ENCODE measurements around the gene SHROOM2. TPM values are rescaled to one million over a fixed set of nuclear protein-coding genes. Genes with fewer than 3 reads are reported as not detected.

Gene SHROOM2
- total and polyA plus RNA-seq, 2 of the 4 experiments (the other 2 are of a cell fraction) = 8.1 to 14.2 TPM

DNA sequence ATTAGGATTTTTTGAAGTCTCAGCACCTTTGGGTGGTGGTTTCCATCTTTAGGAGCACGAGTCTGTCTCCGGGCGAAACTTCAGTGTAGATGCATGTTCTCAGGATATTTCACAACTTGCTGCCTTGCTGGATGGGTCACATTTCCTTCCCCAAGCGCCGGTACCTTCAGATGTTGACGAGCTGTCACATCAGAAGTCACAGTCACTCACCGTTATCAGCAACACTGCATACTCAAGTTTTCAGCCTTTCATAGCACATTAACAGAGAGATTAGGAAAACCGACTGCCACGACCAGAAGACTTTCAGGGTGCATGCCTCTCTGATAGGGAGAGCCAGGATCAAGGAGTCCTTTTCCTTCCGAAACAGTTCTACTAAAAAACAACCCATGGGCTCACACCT is 77.8 kb downstream of the SHROOM2 start:
- Histone ChIP-seq H2BK5ac (ENCODE audit: low read depth, low read length, poor library complexity, severe bottlenecking) (no peak overlapping the region), H3K23ac (ENCODE audit: low read depth, low read length) (no peak overlapping the region), H2BK120ac (ENCODE audit: low read depth, low read length) (no peak overlapping the region), H3K9me1 (ENCODE audit: insufficient read depth, low read length) (peaks cover 3% of the 10 kb centered on the region), H3K4ac (ENCODE audit: low read depth, low read length) (no peak overlapping the region), H3K14ac (replicated peaks; ENCODE audit: low read depth, low read length) (no peak overlapping the region), H2AK9ac (replicated peaks; ENCODE audit: low read depth, low read length, poor library complexity) (no peak overlapping the region), H3K18ac (ENCODE audit: low read depth, low read length) (no peak overlapping the region), H4K91ac (ENCODE audit: insufficient read depth, low read depth, low read length) (no peak overlapping the region), H3K27me3 (ENCODE audit: control insufficient read depth, insufficient read depth, low read length) (no peaks in the 10 kb centered on the region), H3K9me3 (ENCODE audit: control insufficient read depth, insufficient read depth, low read length) (peaks cover 1% of the 10 kb centered on the region; the same call in 1 of the 2 replicates), H2AFZ (replicated peaks; ENCODE audit: low read length, poor library complexity) (no peak overlapping the region), H4K5ac (ENCODE audit: low read depth, low read length) (no peak overlapping the region), H3K4me3 (ENCODE audit: insufficient read depth, low read depth, low read length) (no peak overlapping the region), H3K56ac (ENCODE audit: extremely low read depth, insufficient read depth, low read length) (no peak overlapping the region), H4K20me1 (ENCODE audit: insufficient read depth, low read length) (no peaks in the 10 kb centered on the region), H2BK15ac (ENCODE audit: low read depth, low read length) (no peak overlapping the region), H3K79me1 (ENCODE audit: low read depth in 1 of 2, low read length in 2 of 2) (no peaks in the 10 kb centered on the region), H3K36me3 (ENCODE audit: control insufficient read depth, insufficient read depth, low read length) (no peaks in the 10 kb centered on the region), H3K9ac (ENCODE audit: low read depth, low read length) (no peak overlapping the region), H2AK5ac (ENCODE audit: low read depth, low read length) (no peak overlapping the region), H3K4me1 (ENCODE audit: control insufficient read depth, insufficient read depth, low read length) (peaks cover 7% of the 10 kb centered on the region), H3K4me2 (ENCODE audit: low read depth, low read length) (no peak overlapping the region), H3K27ac (ENCODE audit: insufficient read depth, low read length) (no peak overlapping the region), H2BK20ac (ENCODE audit: low read depth, low read length) (no peak overlapping the region), H4K8ac (ENCODE audit: low read depth in 2 of 2, low read length in 2 of 2) (no peak overlapping the region)
- ChIA-PET CTCF (no interaction called here), POLR2A (ENCODE audit: unreplicated experiment) (no interaction called here)
- ATAC-seq (ENCODE audit: low read depth) (no peak), DNase-seq (no peak)
- in situ Hi-C loops (cut with MboI; ENCODE audit: low sequenced_read_pairs) = no loop called here
- dilution Hi-C loops (cut with HindIII; ENCODE audit: low sequenced_read_pairs, unreplicated experiment) = no loop called here
- intact Hi-C loops (cut with micrococcal nuclease) = no loop called here
- WGBS, 2 experiments (ENCODE audit: extremely low coverage in 2 of 2, insufficient read length in 1 of 2) = 55% methylated on average over 6 of the region's 10 CpGs; no CpG with 5 or more reads in 1 of the 2 experiments
- BruUV-seq (replicated peaks) = no TSS peak
- TF ChIP-seq, protein P1, sequence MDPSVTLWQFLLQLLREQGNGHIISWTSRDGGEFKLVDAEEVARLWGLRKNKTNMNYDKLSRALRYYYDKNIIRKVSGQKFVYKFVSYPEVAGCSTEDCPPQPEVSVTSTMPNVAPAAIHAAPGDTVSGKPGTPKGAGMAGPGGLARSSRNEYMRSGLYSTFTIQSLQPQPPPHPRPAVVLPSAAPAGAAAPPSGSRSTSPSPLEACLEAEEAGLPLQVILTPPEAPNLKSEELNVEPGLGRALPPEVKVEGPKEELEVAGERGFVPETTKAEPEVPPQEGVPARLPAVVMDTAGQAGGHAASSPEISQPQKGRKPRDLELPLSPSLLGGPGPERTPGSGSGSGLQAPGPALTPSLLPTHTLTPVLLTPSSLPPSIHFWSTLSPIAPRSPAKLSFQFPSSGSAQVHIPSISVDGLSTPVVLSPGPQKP (IDR thresholded peaks at IDR 0.05; ENCODE audit: borderline replicate concordance, low read depth, low read length) = no peak
- TF ChIP-seq, protein P2, sequence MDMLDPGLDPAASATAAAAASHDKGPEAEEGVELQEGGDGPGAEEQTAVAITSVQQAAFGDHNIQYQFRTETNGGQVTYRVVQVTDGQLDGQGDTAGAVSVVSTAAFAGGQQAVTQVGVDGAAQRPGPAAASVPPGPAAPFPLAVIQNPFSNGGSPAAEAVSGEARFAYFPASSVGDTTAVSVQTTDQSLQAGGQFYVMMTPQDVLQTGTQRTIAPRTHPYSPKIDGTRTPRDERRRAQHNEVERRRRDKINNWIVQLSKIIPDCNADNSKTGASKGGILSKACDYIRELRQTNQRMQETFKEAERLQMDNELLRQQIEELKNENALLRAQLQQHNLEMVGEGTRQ (IDR thresholded peaks at IDR 0.05; ENCODE audit: low read depth, low read length) = no peak
